ENCODE results near the gene RTN1. TPM values are rescaled to one million over a fixed set of nuclear protein-coding genes. Genes with fewer than 3 reads are reported as not detected.

The RTN1 gene
- total and polyA plus RNA-seq, 12 donors, result 0.40 to 5.5 (median 0.91) TPM

DNA sequence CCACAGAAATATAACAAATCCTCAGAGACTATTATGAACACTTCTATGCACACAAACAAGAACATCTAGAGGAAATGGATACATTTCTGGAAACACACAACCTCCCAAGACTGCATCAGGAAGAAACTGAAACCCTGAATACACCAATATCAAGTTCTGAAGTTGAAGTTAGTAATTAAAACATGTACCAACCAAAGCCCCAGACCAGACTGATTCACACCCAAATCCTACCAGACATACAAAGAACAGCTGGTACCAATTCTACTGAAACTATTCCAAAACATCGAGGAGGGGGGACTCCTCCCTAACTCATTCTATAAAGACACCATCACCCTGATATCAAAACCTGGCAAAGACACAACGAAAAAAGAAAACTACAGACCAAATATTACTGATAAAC, 179.3 kb downstream of the RTN1 start:
- no peak for ATAC-seq
- 38 to 50% methylated on average over 2 of the region's 2 CpGs for WGBS, 2 donors
- TF ChIP-seq, protein P1, sequence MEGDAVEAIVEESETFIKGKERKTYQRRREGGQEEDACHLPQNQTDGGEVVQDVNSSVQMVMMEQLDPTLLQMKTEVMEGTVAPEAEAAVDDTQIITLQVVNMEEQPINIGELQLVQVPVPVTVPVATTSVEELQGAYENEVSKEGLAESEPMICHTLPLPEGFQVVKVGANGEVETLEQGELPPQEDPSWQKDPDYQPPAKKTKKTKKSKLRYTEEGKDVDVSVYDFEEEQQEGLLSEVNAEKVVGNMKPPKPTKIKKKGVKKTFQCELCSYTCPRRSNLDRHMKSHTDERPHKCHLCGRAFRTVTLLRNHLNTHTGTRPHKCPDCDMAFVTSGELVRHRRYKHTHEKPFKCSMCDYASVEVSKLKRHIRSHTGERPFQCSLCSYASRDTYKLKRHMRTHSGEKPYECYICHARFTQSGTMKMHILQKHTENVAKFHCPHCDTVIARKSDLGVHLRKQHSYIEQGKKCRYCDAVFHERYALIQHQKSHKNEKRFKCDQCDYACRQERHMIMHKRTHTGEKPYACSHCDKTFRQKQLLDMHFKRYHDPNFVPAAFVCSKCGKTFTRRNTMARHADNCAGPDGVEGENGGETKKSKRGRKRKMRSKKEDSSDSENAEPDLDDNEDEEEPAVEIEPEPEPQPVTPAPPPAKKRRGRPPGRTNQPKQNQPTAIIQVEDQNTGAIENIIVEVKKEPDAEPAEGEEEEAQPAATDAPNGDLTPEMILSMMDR (IDR thresholded peaks at IDR 0.05), result no peak
- Histone ChIP-seq H3K4me3 (no peak overlapping the region), H3K27ac (no peak overlapping the region), H3K4me1 (no peaks in the 10 kb centered on the region), H3K36me3 (no peaks in the 10 kb centered on the region), H3K9me3 (peaks cover 0 to 15% (median 6%) of the 10 kb centered on the region in 11 donors), H3K27me3 (no peaks in the 10 kb centered on the region)
- intact Hi-C loops (cut with DNase I), result no loop called here
- no peak for DNase-seq

- TF ChIP-seq, protein P1 (IDR thresholded peaks at IDR 0.05), result no peak
- 33 to 68% methylated on average over 1 of the region's 1 CpG for WGBS, 2 donors
- no peak for ATAC-seq
- no peak overlapping the region for H3K4me3 ChIP-seq
- no peak overlapping the region for H3K27ac ChIP-seq
- H3K9me3 ChIP-seq, result peaks cover 0 to 15% (median 6%) of the 10 kb centered on the region in 11 donors
- intact Hi-C loops (cut with DNase I), result no loop called here
- H3K4me1 ChIP-seq, result no peaks in the 10 kb centered on the region
- H3K36me3 ChIP-seq, result no peaks in the 10 kb centered on the region
- no peak for DNase-seq
- no peaks in the 10 kb centered on the region for H3K27me3 ChIP-seq
Observed at GRCh38 chr14:59690426-59690825, 180.2 kb downstream of the RTN1 start.

- DNase-seq (peak in 1 of 2 donors; percentile 8), ATAC-seq (peak in 1 of 8 donors; percentile 51)
- H3K4me3 ChIP-seq, result no peak overlapping the region
- intact Hi-C loops (cut with DNase I), result no loop called here
- H3K9me3 ChIP-seq, result peaks cover 0 to 15% (median 6%) of the 10 kb centered on the region in 11 donors
- TF ChIP-seq, protein P1 (IDR thresholded peaks at IDR 0.05), result peak in 8 of 9 donors; percentile 10 to 64 (median 46)
- WGBS, 2 donors, result 72 to 73% methylated on average over 8 of the region's 8 CpGs
- no peaks in the 10 kb centered on the region for H3K27me3 ChIP-seq
- no peak overlapping the region for H3K27ac ChIP-seq
- no peaks in the 10 kb centered on the region for H3K4me1 ChIP-seq
- no peaks in the 10 kb centered on the region for H3K36me3 ChIP-seq
Observed at GRCh38 chr14:59688224-59689170, 182.1 kb downstream of the RTN1 start.

- no peak overlapping the region for H3K4me3 ChIP-seq
- DNase-seq (no peak), ATAC-seq (no peak)
- H3K4me1 ChIP-seq, result no peaks in the 10 kb centered on the region
- TF ChIP-seq, protein P1 (IDR thresholded peaks at IDR 0.05), result no peak
- H3K9me3 ChIP-seq, result peaks cover 0 to 10% (median 5%) of the 10 kb centered on the region in 11 donors
- intact Hi-C loops (cut with DNase I), result no loop called here
- no peaks in the 10 kb centered on the region for H3K36me3 ChIP-seq
- no peaks in the 10 kb centered on the region for H3K27me3 ChIP-seq
- no peak overlapping the region for H3K27ac ChIP-seq
Observed at GRCh38 chr14:59687663-59688062, 182.9 kb downstream of the RTN1 start.
